Panc1 (cell line): ENCODE measurements around the gene WDR72. TPM values are rescaled to one million over a fixed set of nuclear protein-coding genes. Genes with fewer than 3 reads are reported as not detected.

ENCODE experiments used
- ATAC-seq: fragments of 200-7000 bp; cut with Tn5 transposase; 2 replicates; pipeline ENCODE4 v1.9.1; 2020; ENCODE audit warnings: mild to moderate bottlenecking, moderate library complexity
- BruUV-seq: library from RNA; stranded (reverse); fragments of 400-500 nt; replicated peaks from 2 replicates; lab custom pipeline; 2021; lab: Mats Ljungman, UMichigan
- CTCF ChIA-PET: fragments of 300-600 bp; sonication (Branson Sonifier 250); formaldehyde crosslinking; loops from one replicate; lab custom pipeline; 2022; ENCODE audit warnings: antibody characterized with exemption; lab: Charles Lee
- POLR2A ChIA-PET: fragments of 300-600 bp; sonication (Branson Sonifier 250); formaldehyde crosslinking; loops from one replicate; lab custom pipeline; 2022; ENCODE audit warnings: antibody characterized with exemption; lab: Charles Lee
- DNase-seq: peaks from one replicate; pipeline ENCODE4 v3.0.0-alpha.2; 2010; ENCODE audit warnings: low read depth, low spot score
- H3K27ac ChIP-seq: 2 replicates; pipeline ENCODE4 v1.5.1; 2011; ENCODE audit warnings: mild to moderate bottlenecking, low read length, inconsistent platforms
- H3K27me3 ChIP-seq: fragments of 200-500 bp; sonication (Bioruptor generic); 2 replicates; pipeline ENCODE4 v1.6.0; 2014; ENCODE audit warnings: low read length, inconsistent platforms; ENCODE audit not compliant: control insufficient read depth, insufficient read depth
- H3K36me3 ChIP-seq: fragments of 200-500 bp; sonication (Bioruptor generic); 2 replicates; pipeline ENCODE4 v1.5.1; 2014; ENCODE audit warnings: inconsistent platforms, mild to moderate bottlenecking, low read length, moderate library complexity; ENCODE audit not compliant: control insufficient read depth, insufficient read depth
- H3K4me1 ChIP-seq: 2 replicates; pipeline ENCODE4 v1.5.1; 2011; ENCODE audit warnings: inconsistent platforms, mild to moderate bottlenecking, low read length, moderate library complexity; ENCODE audit not compliant: control insufficient read depth, insufficient read depth
- H3K4me3 ChIP-seq, 2 experiments: 2 replicates each; pipeline ENCODE4 v1.5.1; 2011 to 2012; ENCODE audit warnings: low read depth in 2 of 2, low read length in 2 of 2, mild to moderate bottlenecking in 2 of 2, inconsistent platforms in 1 of 2, moderate library complexity in 1 of 2
- H3K9me3 ChIP-seq: fragments of 200-500 bp; sonication (Bioruptor generic); 2 replicates; pipeline ENCODE4 v1.5.1; 2014; ENCODE audit warnings: low read depth, mild to moderate bottlenecking, inconsistent platforms, low read length, moderate library complexity; ENCODE audit not compliant: control insufficient read depth, insufficient read depth
- CTCF ChIP-seq: fragments of 450-650 bp; IDR thresholded peaks from 2 replicates; pipeline ENCODE4 v1.5.1; 2017; ENCODE audit warnings: mild to moderate bottlenecking
- POLR2AphosphoS5 ChIP-seq: IDR thresholded peaks from 2 replicates; pipeline ENCODE4 v1.6.1; 2012; ENCODE audit warnings: mild to moderate bottlenecking, low read depth, low read length, moderate library complexity
- REST ChIP-seq, 2 experiments: IDR thresholded peaks; 2 replicates each; pipeline ENCODE4 v1.6.1; 2011 to 2012; ENCODE audit warnings: low read depth in 2 of 2, control low read depth in 1 of 2, low read length in 1 of 2, mild to moderate bottlenecking in 1 of 2, moderate library complexity in 1 of 2; ENCODE audit not compliant: insufficient read depth in 1 of 2
- SIN3A ChIP-seq: IDR thresholded peaks from 2 replicates; pipeline ENCODE4 v1.6.1; 2012; ENCODE audit warnings: low read depth, mild to moderate bottlenecking, low read length, moderate library complexity, borderline replicate concordance; ENCODE audit not compliant: insufficient read depth
- TCF7L2 ChIP-seq: IDR thresholded peaks from 2 replicates; pipeline ENCODE4 v1.6.1; 2011; ENCODE audit warnings: mild to moderate bottlenecking, low read depth, low read length, inconsistent platforms
- in situ Hi-C: cut with HindIII; loops from 2 replicates; pipeline ENCODE4 v1.10.0; 2016; ENCODE audit warnings: low sequenced_read_pairs, low pct_unique_long_range_greater_than_20kb
- intact Hi-C: fragments of 100-400 bp; cut with micrococcal nuclease; formaldehyde crosslinking; loops from one replicate; pipeline ENCODE4 v1.10.0; 2022; ENCODE audit not compliant: unreplicated experiment
- total RNA-seq: library from RNA; stranded (reverse); gene quantifications from one replicate; pipeline ENCODE4 v1.2.1, GENCODE V29; 2021; ENCODE audit not compliant: unreplicated experiment

The WDR72 gene
- total RNA-seq, 1 experiment from 2014 or later = 0.03 TPM

- Histone ChIP-seq H3K9me3 (no peaks in the 10 kb centered on the region), H3K27me3 (no peaks in the 10 kb centered on the region), H3K27ac (no peak overlapping the region), H3K4me1 (no peaks in the 10 kb centered on the region), H3K4me3 (no peak overlapping the region), H3K36me3 (no peaks in the 10 kb centered on the region)
- no TSS peak for BruUV-seq
- no peak for DNase-seq
- in situ Hi-C loops = no loop called here
- POLR2A ChIA-PET = no interaction called here
- intact Hi-C loops = no loop called here
- no peak for ATAC-seq
- CTCF ChIA-PET = no interaction called here
- TF ChIP-seq CTCF (no peak), REST (IDR thresholded peaks at IDR 0.05; ENCODE audit: insufficient read depth in 1 of 2, low read depth in 2 of 2, low read length in 1 of 2) (no peak), SIN3A (no peak), POLR2AphosphoS5 (no peak), TCF7L2 (no peak)
Measured at GRCh38 chr15:53511175-53511574, 248.3 kb downstream of the WDR72 start.

GRCh38 chr15:53506370-53506769 is 253.1 kb downstream of the WDR72 start:
- DNase-seq (no peak), ATAC-seq (no peak)
- in situ Hi-C loops (no loop called here), intact Hi-C loops (no loop called here)
- TF ChIP-seq TCF7L2 = no peak
- TF ChIP-seq SIN3A = no peak
- no peak for TF ChIP-seq CTCF
- TF ChIP-seq REST (IDR thresholded peaks at IDR 0.05; ENCODE audit: insufficient read depth in 1 of 2, low read depth in 2 of 2, low read length in 1 of 2) = no peak
- no peak for TF ChIP-seq POLR2AphosphoS5
- ChIA-PET CTCF (no interaction called here), POLR2A (no interaction called here)
- no peaks in the 10 kb centered on the region for H3K9me3 ChIP-seq
- no peaks in the 10 kb centered on the region for H3K36me3 ChIP-seq
- no peaks in the 10 kb centered on the region for H3K4me1 ChIP-seq
- no peak overlapping the region for H3K27ac ChIP-seq
- no peaks in the 10 kb centered on the region for H3K27me3 ChIP-seq
- no TSS peak for BruUV-seq
- no peak overlapping the region for H3K4me3 ChIP-seq
